Measurements from ENCODE around the gene KRTAP16-1.
"Not testable (repeated sequence)": the region's sequence is repeated elsewhere in the genome, so short reads cannot be mapped to it uniquely, and the experiment has no call there.

The KRTAP16-1 gene

GRCh38 chr17:41308918-41309359, at the start of gene KRTAP16-1:
TSS of gene KRTAP16-1 (minus strand) at chr17:41309309. CDS start at chr17:41309253, 56 bp downstream.
- no peak within 1 kb of the TSS for H3K4me3 ChIP-seq (ENCODE audit: low read length)
- DNase-seq (ENCODE audit: low read depth) = no peak
- TF ChIP-seq, protein P1, sequence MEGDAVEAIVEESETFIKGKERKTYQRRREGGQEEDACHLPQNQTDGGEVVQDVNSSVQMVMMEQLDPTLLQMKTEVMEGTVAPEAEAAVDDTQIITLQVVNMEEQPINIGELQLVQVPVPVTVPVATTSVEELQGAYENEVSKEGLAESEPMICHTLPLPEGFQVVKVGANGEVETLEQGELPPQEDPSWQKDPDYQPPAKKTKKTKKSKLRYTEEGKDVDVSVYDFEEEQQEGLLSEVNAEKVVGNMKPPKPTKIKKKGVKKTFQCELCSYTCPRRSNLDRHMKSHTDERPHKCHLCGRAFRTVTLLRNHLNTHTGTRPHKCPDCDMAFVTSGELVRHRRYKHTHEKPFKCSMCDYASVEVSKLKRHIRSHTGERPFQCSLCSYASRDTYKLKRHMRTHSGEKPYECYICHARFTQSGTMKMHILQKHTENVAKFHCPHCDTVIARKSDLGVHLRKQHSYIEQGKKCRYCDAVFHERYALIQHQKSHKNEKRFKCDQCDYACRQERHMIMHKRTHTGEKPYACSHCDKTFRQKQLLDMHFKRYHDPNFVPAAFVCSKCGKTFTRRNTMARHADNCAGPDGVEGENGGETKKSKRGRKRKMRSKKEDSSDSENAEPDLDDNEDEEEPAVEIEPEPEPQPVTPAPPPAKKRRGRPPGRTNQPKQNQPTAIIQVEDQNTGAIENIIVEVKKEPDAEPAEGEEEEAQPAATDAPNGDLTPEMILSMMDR (conservative IDR thresholded peaks at IDR 0.05; ENCODE audit: low read depth, low read length) = no peak

DNA sequence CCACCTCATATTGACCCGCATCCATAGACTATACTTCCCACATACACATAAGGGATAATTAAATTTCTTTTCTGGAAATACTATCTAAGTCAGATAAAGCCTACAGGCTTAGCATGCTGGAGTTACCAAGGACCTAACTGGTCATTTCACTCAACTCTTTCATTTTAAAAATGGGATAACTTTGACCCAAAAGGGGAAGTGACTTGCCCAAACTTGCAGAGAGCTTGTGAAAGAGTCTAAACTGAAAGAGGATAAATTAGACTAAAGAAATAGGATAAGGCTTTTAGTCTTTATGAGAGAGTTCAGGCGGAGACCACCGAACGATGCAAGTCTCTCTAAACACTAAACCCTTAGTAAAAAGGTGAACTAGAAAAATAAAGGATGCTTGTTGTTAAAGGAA, 45.4 kb upstream of the KRTAP16-1 start:
- TF ChIP-seq, protein P1 (conservative IDR thresholded peaks at IDR 0.05; ENCODE audit: low read depth, low read length) = no peak
- DNase-seq (ENCODE audit: low read depth) = no peak
- H3K4me3 ChIP-seq (ENCODE audit: low read length) = no peak overlapping the region

- TF ChIP-seq, protein P1 (conservative IDR thresholded peaks at IDR 0.05; ENCODE audit: low read depth, low read length) = no peak
- no peak for DNase-seq (ENCODE audit: low read depth)
- H3K4me3 ChIP-seq (ENCODE audit: low read length) = no peak overlapping the region
Observed at GRCh38 chr17:41352597-41353366, 43.7 kb upstream of the KRTAP16-1 start.

DNA sequence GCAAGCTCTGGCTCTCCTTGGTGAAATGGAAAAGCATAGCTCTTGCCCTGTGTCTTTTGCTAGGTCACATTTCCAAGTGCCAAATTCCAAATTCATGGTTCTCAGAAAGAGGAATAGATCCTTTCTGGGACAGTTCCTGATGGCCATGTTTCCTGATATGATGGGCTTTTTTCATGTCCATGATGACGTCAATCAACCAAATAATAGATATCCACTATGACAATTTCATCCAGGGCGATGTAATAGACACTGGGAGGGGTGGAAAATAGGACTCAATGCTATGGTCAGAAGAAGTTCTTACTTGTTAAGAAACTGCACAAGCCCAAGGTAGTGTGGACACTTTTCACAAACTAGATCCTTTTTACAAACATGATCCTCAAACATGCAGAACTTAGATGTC, 42.1 kb upstream of the KRTAP16-1 start:
- TF ChIP-seq, protein P1 (conservative IDR thresholded peaks at IDR 0.05; ENCODE audit: low read depth, low read length) = no peak
- no peak for DNase-seq (ENCODE audit: low read depth)
- no peak overlapping the region for H3K4me3 ChIP-seq (ENCODE audit: low read length)

GRCh38 chr17:41350381-41350878, 41.3 kb upstream of the KRTAP16-1 start, which contains the start of gene KRT33A:
TSS of gene KRT33A (minus strand) at chr17:41350828. CDS start at chr17:41350767, 61 bp downstream.
- DNase-seq (ENCODE audit: low read depth); H3K4me3 ChIP-seq (ENCODE audit: low read length): not testable (repeated sequence)

GRCh38 chr17:41347869-41348760, 39.0 kb upstream of the KRTAP16-1 start:
- TF ChIP-seq, protein P1 (conservative IDR thresholded peaks at IDR 0.05; ENCODE audit: low read depth, low read length) = no peak
- DNase-seq (ENCODE audit: low read depth) = no peak
- H3K4me3 ChIP-seq (ENCODE audit: low read length) = no peak overlapping the region

GRCh38 chr17:41346421-41346820, 37.3 kb upstream of the KRTAP16-1 start:
- DNase-seq (ENCODE audit: low read depth) = not testable (repeated sequence)

More at GRCh38 chr17:41346421-41346820, 37.3 kb upstream of the KRTAP16-1 start:
- not testable (repeated sequence) for H3K4me3 ChIP-seq (ENCODE audit: low read length)

Data from retinal pigment epithelial cell (primary cell).